Neuronal stem cell (in vitro differentiated cells): ENCODE measurements around the gene ADAMTS17.

Source experiments
- DNase-seq: peaks from one replicate; pipeline ENCODE4 v3.0.0-alpha.2; 2013; ENCODE audit warnings: low spot score
- H2AFZ ChIP-seq: one replicate; pipeline ENCODE4 v1.6.1; 2013; ENCODE audit warnings: mild to moderate bottlenecking, low read length, inconsistent platforms
- H2AK5ac ChIP-seq: 2 replicates; pipeline ENCODE4 v1.6.1; 2013; ENCODE audit warnings: low read depth, mild to moderate bottlenecking, inconsistent platforms, low read length, moderate library complexity, mixed read lengths
- H2BK120ac ChIP-seq: 2 replicates; pipeline ENCODE4 v1.6.1; 2013; ENCODE audit warnings: low read depth, mild to moderate bottlenecking, inconsistent platforms, low read length, moderate library complexity, mixed read lengths
- H2BK12ac ChIP-seq: one replicate; pipeline ENCODE4 v1.6.1; 2013; ENCODE audit warnings: low read length, inconsistent platforms
- H2BK15ac ChIP-seq: 2 replicates; pipeline ENCODE4 v1.6.1; 2013; ENCODE audit warnings: mild to moderate bottlenecking, low read length, inconsistent platforms, mixed read lengths
- H2BK5ac ChIP-seq: one replicate; pipeline ENCODE4 v1.6.1; 2013; ENCODE audit warnings: inconsistent platforms, mild to moderate bottlenecking, low read length, moderate library complexity
- H3K14ac ChIP-seq: one replicate; pipeline ENCODE4 v1.6.1; 2013; ENCODE audit warnings: low read length, inconsistent platforms
- H3K18ac ChIP-seq: 2 replicates; pipeline ENCODE4 v1.6.1; 2013; ENCODE audit warnings: low read length, inconsistent platforms
- H3K23ac ChIP-seq: 2 replicates; pipeline ENCODE4 v1.6.1; 2013; ENCODE audit warnings: low read depth, mild to moderate bottlenecking, mixed read lengths, low read length, inconsistent platforms; ENCODE audit not compliant: poor library complexity
- H3K27ac ChIP-seq: replicated peaks from 3 replicates; pipeline ENCODE4 v1.5.1; 2013; ENCODE audit warnings: low read length, inconsistent platforms
- H3K27me3 ChIP-seq, 3 experiments: 2 replicates each; pipeline ENCODE4 v1.6.1; 2013; ENCODE audit warnings: low read length in 3 of 3, mild to moderate bottlenecking in 2 of 3, inconsistent platforms in 1 of 3, low read depth in 1 of 3, mixed read lengths in 1 of 3, moderate library complexity in 1 of 3; ENCODE audit not compliant: control insufficient read depth in 3 of 3, insufficient read depth in 3 of 3
- H3K36me3 ChIP-seq, 2 donors: replicated peaks in 1 of 2; 2 replicates each; pipeline ENCODE4 v1.6.1; 2013; ENCODE audit warnings: low read length in 2 of 2; ENCODE audit not compliant: control insufficient read depth in 2 of 2, insufficient read depth in 2 of 2
- H3K4ac ChIP-seq: 2 replicates; pipeline ENCODE4 v1.6.1; 2013; ENCODE audit warnings: inconsistent platforms, mild to moderate bottlenecking, low read length, moderate library complexity
- H3K4me1 ChIP-seq, 2 donors: 1 replicate in 1 of 2; 2 replicates in 1 of 2; pipeline ENCODE4 v1.6.1; 2013; ENCODE audit warnings: low read length in 2 of 2, low read depth in 1 of 2; ENCODE audit not compliant: control insufficient read depth in 2 of 2, insufficient read depth in 1 of 2
- H3K4me2 ChIP-seq: one replicate; pipeline ENCODE4 v1.6.1; 2013; ENCODE audit warnings: mild to moderate bottlenecking, low read length, inconsistent platforms; ENCODE audit not compliant: insufficient read depth, poor library complexity, severe bottlenecking
- H3K4me3 ChIP-seq, 2 donors: 2 replicates each; pipeline ENCODE4 v1.5.1; 2013; ENCODE audit warnings: low read length in 2 of 2, mild to moderate bottlenecking in 2 of 2, inconsistent platforms in 1 of 2, moderate library complexity in 1 of 2
- H3K79me1 ChIP-seq: one replicate; pipeline ENCODE4 v1.6.1; 2013; ENCODE audit warnings: low read depth, mild to moderate bottlenecking, inconsistent platforms, low read length, moderate library complexity
- H3K9ac ChIP-seq: one replicate; pipeline ENCODE4 v1.6.1; 2013; ENCODE audit warnings: mild to moderate bottlenecking, low read depth, low read length, inconsistent platforms; ENCODE audit not compliant: poor library complexity
- H3K9me3 ChIP-seq, 2 donors: replicated peaks in 1 of 2; 2 replicates each; pipeline versions ENCODE3 to v1.6.1; 2013; ENCODE audit warnings: low read length in 2 of 2, mild to moderate bottlenecking in 2 of 2, inconsistent platforms in 1 of 2, low read depth in 1 of 2, mixed read lengths in 1 of 2, moderate library complexity in 1 of 2; ENCODE audit not compliant: control insufficient read depth in 2 of 2, insufficient read depth in 1 of 2
- H4K8ac ChIP-seq: one replicate; pipeline ENCODE4 v1.6.1; 2013; ENCODE audit warnings: low read depth, mild to moderate bottlenecking, inconsistent platforms, low read length, moderate library complexity
- H4K91ac ChIP-seq: one replicate; pipeline ENCODE4 v1.6.1; 2013; ENCODE audit warnings: low read length, low read depth, mild to moderate bottlenecking, inconsistent platforms; ENCODE audit not compliant: poor library complexity
- WGBS, 2 donors: extraction: QIAGEN DNeasy Blood & Tissue Kit; methylation state at CpG; one replicate each; pipeline ENCODE4 v1.1.7; 2013; ENCODE audit warnings: missing lambda C conversion rate in 2 of 2, mixed read lengths in 1 of 2; ENCODE audit not compliant: insufficient read length in 2 of 2, insufficient replicate concordance in 1 of 2; ENCODE audit errors: extremely low coverage in 2 of 2; 5-methylcytosine and 5-hydroxymethylcytosine counted together

ADAMTS17 gene

DNA sequence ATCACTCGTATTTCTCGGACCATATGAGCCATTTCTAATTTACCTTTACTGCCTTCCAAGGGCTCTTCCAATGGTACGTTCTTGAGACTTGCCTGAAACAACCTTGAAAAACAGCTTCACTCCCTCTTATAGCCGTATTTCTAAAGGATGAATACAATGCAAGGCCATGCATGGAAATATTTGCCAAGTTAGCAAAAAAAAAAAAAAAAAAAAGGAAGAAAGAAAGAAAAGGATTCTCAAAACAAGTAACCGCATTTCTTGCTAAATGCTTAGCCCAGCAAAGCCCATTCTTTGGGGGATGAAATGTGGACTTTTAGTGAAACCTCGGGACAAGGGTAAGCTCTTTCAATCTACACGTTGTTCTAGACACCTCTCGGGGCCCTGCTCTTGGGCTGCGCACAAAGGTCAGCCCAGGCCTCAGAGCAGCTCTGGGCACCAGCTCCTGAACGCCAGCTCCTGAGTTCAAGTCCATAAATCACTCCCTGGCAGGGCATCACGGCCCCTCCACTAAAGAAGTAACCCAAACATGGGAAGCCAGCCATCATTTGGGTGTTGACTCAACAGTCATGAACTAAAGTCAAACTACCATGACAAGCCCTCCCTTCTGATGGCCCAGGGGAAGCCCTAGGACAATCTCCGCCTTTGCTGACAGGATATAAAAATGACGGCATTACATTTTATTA is 132.7 kb downstream of the ADAMTS17 start:
- Histone ChIP-seq H2BK12ac (no peak overlapping the region), H3K27me3 (no peaks in the 10 kb centered on the region), H3K4me1 (no peaks in the 10 kb centered on the region), H3K4me3 (no peak overlapping the region), H2BK5ac (no peak overlapping the region), H3K27ac (no peak overlapping the region), H3K4me2 (no peak overlapping the region), H3K4ac (no peak overlapping the region), H2AFZ (no peak overlapping the region), H2AK5ac (no peak overlapping the region), H3K23ac (no peak overlapping the region), H3K79me1 (no peaks in the 10 kb centered on the region), H3K18ac (no peak overlapping the region), H2BK15ac (no peak overlapping the region), H3K36me3 (no peaks in the 10 kb centered on the region), H3K9ac (no peak overlapping the region), H2BK120ac (no peak overlapping the region), H3K9me3 (no peaks in the 10 kb centered on the region), H4K91ac (no peak overlapping the region), H4K8ac (no peak overlapping the region), H3K14ac (no peak overlapping the region)
- no CpG with 5 or more reads among the region's 13 CpGs for WGBS, 2 donors
- no peak for DNase-seq

- Histone ChIP-seq H2AFZ (no peak overlapping the region), H2AK5ac (no peak overlapping the region), H2BK5ac (no peak overlapping the region), H3K27me3 (no peaks in the 10 kb centered on the region), H2BK12ac (no peak overlapping the region), H3K14ac (no peak overlapping the region), H3K36me3 (no peaks in the 10 kb centered on the region), H3K4me1 (peaks cover 0 to under 1% of the 10 kb centered on the region in 2 donors), H3K4me2 (no peak overlapping the region), H3K9ac (no peak overlapping the region), H3K79me1 (no peaks in the 10 kb centered on the region), H4K91ac (no peak overlapping the region), H2BK15ac (no peak overlapping the region), H3K4ac (no peak overlapping the region), H3K23ac (no peak overlapping the region), H4K8ac (no peak overlapping the region), H3K4me3 (no peak overlapping the region), H3K18ac (no peak overlapping the region), H3K27ac (no peak overlapping the region), H3K9me3 (no peaks in the 10 kb centered on the region), H2BK120ac (no peak overlapping the region)
- no CpG with 5 or more reads among the region's 2 CpGs for WGBS, 2 donors
- DNase-seq, result no peak
These were observed 134.7 kb downstream of the ADAMTS17 start for GRCh38 chr15:100207053-100207452.

DNA sequence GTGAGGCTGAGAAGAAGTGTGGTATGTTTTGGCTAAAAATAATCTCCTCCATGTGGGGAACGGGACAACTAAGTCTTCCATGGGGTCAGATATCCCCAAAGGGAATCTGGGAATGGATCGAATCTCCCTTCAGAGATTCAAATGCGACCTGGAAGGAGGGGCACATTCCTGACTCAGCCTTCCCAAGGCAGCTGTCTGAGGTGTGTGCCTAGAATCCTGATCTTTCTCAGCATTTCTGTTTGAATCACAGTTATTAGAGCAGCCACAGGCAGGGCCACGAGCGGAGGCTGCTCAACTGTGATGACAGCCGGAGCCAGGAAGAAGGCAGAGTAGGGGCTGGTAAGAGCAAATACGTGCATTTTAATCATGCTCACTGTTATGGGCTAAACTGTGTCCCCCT is 135.1 kb downstream of the ADAMTS17 start:
- no peak overlapping the region for H3K4ac ChIP-seq
- H2AFZ ChIP-seq, result no peak overlapping the region
- H3K27me3 ChIP-seq, result no peaks in the 10 kb centered on the region
- no peak overlapping the region for H2BK12ac ChIP-seq
- no peaks in the 10 kb centered on the region for H3K79me1 ChIP-seq
- no peak overlapping the region for H3K27ac ChIP-seq
- H2BK5ac ChIP-seq, result no peak overlapping the region
- no CpG with 5 or more reads among the region's 7 CpGs for WGBS, 2 donors
- H3K36me3 ChIP-seq, result no peaks in the 10 kb centered on the region
- DNase-seq, result no peak
- H3K9ac ChIP-seq, result no peak overlapping the region
- H2AK5ac ChIP-seq, result no peak overlapping the region
- no peak overlapping the region for H3K4me3 ChIP-seq
- H4K91ac ChIP-seq, result no peak overlapping the region
- H2BK120ac ChIP-seq, result no peak overlapping the region
- H3K23ac ChIP-seq, result no peak overlapping the region
- H3K4me2 ChIP-seq, result no peak overlapping the region
- H4K8ac ChIP-seq, result no peak overlapping the region
- H2BK15ac ChIP-seq, result no peak overlapping the region
- H3K18ac ChIP-seq, result no peak overlapping the region
- no peak overlapping the region for H3K14ac ChIP-seq
- peaks cover 0 to 4% of the 10 kb centered on the region in 2 donors for H3K4me1 ChIP-seq
- H3K9me3 ChIP-seq, result no peaks in the 10 kb centered on the region

- Histone ChIP-seq H3K4me1 (peaks cover 0 to 4% of the 10 kb centered on the region in 2 donors), H3K79me1 (no peaks in the 10 kb centered on the region), H2AFZ (no peak overlapping the region), H2BK120ac (no peak overlapping the region), H2BK15ac (no peak overlapping the region), H2AK5ac (no peak overlapping the region), H2BK5ac (no peak overlapping the region), H3K14ac (peak overlapping the region; percentile 5), H3K23ac (no peak overlapping the region), H3K9me3 (no peaks in the 10 kb centered on the region), H3K27me3 (no peaks in the 10 kb centered on the region), H2BK12ac (no peak overlapping the region), H4K91ac (no peak overlapping the region), H3K9ac (no peak overlapping the region), H3K4me2 (no peak overlapping the region), H3K4ac (no peak overlapping the region), H3K4me3 (no peak overlapping the region), H4K8ac (no peak overlapping the region), H3K36me3 (no peaks in the 10 kb centered on the region), H3K27ac (no peak overlapping the region), H3K18ac (peak overlapping the region; percentile 60)
- no peak for DNase-seq
- no CpG with 5 or more reads among the region's 17 CpGs for WGBS, 2 donors
These were observed 136.1 kb downstream of the ADAMTS17 start for GRCh38 chr15:100205549-100206295.
